ENCODE data around the gene ITGA4.
A peak's percentile ranks its signal among the peaks of the same experiment; 100 is the strongest.
"Not testable (repeated sequence)": the region's sequence is repeated elsewhere in the genome, so short reads cannot be mapped to it uniquely, and the experiment has no call there.

Gene ITGA4

GRCh38 chr2:181457121-181457740, at the start of gene ITGA4:
TSS of gene ITGA4 (plus strand) at chr2:181457386. CDS start at chr2:181457655, 269 bp downstream.
- DNase-seq = no peak

DNA sequence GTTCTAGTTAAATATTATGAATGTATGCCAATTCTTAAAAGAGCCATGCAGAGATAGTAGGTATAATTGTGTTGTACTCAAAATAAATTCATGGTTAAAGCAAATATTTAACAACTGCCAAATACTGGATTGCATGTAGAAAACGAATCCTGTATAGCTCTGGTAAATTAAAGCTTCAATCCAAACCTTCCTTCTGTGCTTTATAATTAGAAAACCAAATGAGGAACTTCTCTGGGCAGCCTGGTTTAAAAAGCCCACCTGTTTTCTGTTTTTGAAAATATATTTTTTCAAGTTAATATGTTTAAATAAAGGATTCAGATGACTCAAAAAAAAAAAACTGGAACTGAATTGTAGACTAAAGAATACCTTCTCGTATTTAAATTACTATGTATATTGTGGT, 48.3 kb upstream of the ITGA4 start:
- DNase-seq = no peak

- DNase-seq = peak; percentile 10
Measured at GRCh38 chr2:181411105-181411849, 45.9 kb upstream of the ITGA4 start.

GRCh38 chr2:181419129-181419855, 37.9 kb upstream of the ITGA4 start:
- DNase-seq = no peak

DNA sequence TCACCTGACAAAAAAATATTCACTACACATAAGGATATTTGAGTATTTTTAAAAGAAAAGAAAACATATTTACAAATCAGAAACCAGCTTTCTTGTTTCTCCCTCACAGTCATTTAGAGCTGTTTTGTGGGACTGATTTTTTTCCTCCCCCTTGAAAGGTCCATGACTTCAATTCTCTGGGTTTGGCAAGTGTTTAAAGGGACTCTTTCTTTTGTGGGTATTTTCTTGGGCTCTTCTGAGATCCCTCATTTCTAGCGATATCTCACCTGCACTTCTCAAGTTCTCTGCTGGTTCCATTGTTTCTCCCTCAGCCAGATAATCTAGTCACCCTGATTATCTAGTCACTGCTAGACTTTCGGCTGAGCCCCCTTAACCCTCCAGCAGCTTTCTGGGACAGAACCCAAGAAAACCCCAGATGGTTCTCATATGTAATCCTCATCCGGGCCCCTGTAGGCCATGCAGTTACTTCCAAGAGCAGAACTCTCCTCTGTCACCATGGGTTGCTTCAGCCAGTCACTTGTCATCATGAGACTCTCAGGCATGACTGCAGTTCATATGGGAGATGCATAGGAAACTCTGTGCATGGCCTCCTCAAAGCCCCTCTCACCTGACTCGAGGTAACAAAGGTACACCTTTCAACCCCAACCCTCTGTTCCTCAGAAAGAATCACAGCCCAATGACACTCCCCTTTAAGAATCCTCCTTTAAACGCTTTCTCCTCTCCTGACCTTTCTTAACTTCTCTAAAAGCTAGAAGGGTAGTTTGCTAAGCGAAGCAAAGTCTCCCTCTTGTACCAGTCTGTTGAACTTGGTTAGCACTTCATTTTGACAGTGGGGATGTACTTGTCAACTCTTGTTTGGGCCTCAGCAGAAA, 36.7 kb upstream of the ITGA4 start:
- no peak for DNase-seq

GRCh38 chr2:181421131-181421458, 36.1 kb upstream of the ITGA4 start:
- DNase-seq = no peak

DNA sequence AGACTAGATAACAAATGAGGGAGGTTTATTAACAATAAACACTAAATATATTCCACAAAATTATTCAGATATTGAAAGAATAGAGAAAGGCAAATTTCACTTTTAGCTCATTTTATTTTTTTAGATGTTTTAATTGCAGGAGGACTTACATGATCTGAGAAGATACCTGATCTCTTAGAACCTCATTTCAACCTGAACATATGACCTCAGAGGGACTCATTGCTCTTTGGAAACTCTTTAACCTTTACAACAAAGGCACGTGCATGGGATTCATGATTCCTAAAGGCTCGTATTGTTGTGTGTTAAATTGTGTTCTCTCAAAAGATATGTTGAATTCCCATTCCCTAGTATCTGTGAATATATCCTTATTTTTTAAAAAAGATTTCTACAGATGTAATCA, 35.7 kb upstream of the ITGA4 start:
- DNase-seq = no peak

- DNase-seq = peak; percentile 75
Measured at GRCh38 chr2:181426672-181427071, 30.5 kb upstream of the ITGA4 start.

DNA sequence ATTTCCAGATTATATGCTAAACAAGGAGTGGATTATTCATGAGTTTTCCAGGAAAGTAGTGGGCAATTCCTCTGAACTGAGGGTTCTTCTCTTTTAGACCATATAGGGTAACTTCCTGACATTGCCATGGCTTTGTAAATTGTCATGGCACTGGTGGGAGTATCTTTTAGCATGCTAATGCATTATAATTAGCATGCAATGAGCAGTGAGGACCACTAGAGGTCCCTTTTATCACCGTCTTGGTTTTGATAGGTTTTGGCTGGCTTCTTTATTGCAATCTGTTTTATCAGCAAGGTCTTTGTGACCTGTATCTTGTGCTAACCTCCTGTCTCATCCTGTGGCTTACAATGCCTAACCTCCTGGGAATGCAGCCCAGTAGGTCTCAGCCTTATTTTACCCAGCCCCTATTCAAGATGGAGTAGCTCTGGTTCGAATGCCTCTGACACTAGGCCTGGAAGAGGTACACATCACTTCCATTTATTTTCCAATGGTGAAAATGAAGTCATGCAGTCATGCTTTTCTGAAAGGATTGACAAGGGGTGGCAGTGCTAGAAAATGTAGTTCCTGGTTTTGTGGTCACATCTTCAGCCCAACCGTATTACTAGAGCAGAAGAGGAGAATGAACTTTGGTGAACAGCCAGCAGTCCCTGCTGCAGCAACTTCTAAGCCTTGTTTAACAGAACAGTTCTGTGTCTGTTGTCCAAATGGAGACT, 26.6 kb upstream of the ITGA4 start:
- no peak for DNase-seq

- no peak for DNase-seq
Measured at GRCh38 chr2:181431674-181432073, 25.5 kb upstream of the ITGA4 start.

- no peak for DNase-seq
Measured at GRCh38 chr2:181438261-181438660, 18.9 kb upstream of the ITGA4 start.

DNA sequence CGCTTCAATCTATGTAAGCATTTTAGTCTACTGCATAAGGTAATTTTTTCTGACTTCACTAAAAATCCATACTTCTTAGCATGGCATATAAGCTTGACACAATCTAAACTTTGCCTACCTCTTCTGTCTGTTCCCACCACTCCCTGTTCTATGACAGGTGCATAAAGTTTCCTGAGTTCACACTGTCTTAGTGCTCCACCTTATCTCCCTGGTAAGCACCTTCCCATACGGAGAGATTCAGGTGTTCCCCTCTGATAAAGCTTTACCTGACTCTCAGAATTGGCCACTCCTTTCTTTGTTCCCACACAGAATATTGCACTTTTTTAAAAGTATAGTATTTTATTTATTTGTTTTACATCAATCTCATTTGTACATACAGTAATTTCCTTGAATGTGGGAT, 16.8 kb upstream of the ITGA4 start:
- DNase-seq = no peak

DNA sequence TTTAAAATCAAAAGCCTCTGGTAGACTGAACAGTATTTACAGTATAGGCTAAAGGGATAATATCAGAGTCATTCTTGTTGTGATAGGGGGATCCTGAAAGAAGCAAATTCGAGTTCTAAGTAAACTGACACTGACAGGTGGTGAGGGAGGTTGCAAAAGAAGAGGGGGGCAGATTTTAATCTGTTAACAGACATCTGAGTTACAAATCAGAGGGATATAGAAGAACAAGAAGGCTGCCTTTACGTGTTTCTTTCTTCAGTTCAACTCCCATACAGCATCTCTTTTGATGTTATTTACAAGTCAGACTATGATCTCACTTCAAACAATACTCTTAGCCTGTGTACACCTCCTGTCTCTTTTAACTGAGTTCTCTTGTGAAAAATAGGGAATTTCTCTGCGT, 16.3 kb upstream of the ITGA4 start:
- DNase-seq = no peak

DNA sequence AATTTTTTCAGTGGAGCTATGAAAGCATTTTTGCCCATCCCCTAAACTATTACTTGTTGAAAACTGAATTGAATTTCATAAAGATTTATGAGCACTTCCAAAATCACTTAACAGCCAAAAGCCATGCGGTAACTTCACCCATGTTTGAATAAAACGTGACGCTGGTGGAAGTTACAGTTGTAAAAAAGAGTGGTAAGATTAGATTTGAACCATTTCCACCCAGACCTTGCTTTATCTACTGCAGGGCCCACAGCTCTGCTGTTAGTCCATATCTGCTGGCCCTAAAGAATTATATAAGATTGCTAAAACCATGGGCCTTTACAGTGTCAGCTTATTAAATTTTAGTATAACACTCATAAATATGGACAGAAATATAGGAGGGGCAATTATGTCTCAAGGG, 15.5 kb upstream of the ITGA4 start:
- DNase-seq = no peak

GRCh38 chr2:181444654-181445053, 12.5 kb upstream of the ITGA4 start:
- no peak for DNase-seq

- DNase-seq = no peak
Measured at GRCh38 chr2:181446985-181447384, 10.2 kb upstream of the ITGA4 start.

DNA sequence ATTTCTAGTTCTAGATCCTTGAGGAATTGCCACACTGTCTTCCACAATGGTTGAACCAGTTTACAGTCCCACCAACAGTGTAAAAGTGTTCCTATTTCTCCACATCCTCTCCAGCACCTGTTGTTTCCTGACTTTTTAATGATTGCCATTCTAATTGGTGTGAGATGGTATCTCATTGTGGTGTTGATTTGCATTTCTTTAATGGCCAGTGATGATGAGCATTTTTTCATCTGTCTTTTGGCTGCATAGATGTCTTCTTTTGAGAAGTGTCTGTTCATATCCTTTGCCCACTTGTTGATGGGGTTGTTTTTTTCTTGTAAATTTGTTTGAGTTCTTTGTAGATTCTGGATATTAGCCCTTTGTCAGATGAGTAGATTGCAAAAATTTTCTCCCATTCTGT, 7.9 kb upstream of the ITGA4 start:
- DNase-seq = not testable (repeated sequence)

GRCh38 chr2:181454686-181455450, 2.3 kb upstream of the ITGA4 start:
- DNase-seq = no peak

- DNase-seq = no peak
Measured at GRCh38 chr2:181456660-181457120, 496 bp upstream of the ITGA4 start.

GRCh38 chr2:181457741-181458425, 697 bp downstream of the ITGA4 start:
- DNase-seq = no peak

- DNase-seq = no peak
Measured at GRCh38 chr2:181458871-181459270, 1.7 kb downstream of the ITGA4 start.

Data from NCI-H187 treated with DMSO at 0.1 percent for 48 hours (cell line).